Activated CD4-positive, alpha-beta memory T cell treated with anti-CD3 and anti-CD28 coated beads, Interleukin-2, amount 10 ng/mL, durations not matched to agents 7 days and 5 days (primary cell): ENCODE data around the gene RIPK1. TPM values are rescaled to one million over a fixed set of nuclear protein-coding genes. Genes with fewer than 3 reads are reported as not detected.

Experiments used
- CTCF ChIA-PET: fragments of 350-600 bp; sonication (Branson Sonifier 250); formaldehyde crosslinking; loops from one replicate; lab custom pipeline; 2021; ENCODE audit warnings: antibody characterized with exemption, inconsistent platforms; lab: Charles Lee
- POLR2A ChIA-PET: fragments of 350-600 bp; sonication (Branson Sonifier 250); formaldehyde crosslinking; loops from one replicate; lab custom pipeline; 2021; ENCODE audit warnings: antibody characterized with exemption; lab: Charles Lee
- DNase-seq: peaks from one replicate; pipeline ENCODE4 v3.0.0-alpha.2; 2020
- H3K27ac Mint-ChIP-seq: one replicate; pipeline ENCODE4 v1.8.0; 2021; ENCODE audit warnings: mild to moderate bottlenecking, mixed read lengths
- H3K27me3 Mint-ChIP-seq: one replicate; pipeline ENCODE4 v1.8.0; 2021; ENCODE audit warnings: mixed read lengths
- H3K36me3 Mint-ChIP-seq: one replicate; pipeline ENCODE4 v1.8.0; 2021; ENCODE audit warnings: low read depth, mixed read lengths
- H3K4me1 Mint-ChIP-seq: one replicate; pipeline ENCODE4 v1.8.0; 2021; ENCODE audit warnings: mixed read lengths
- H3K4me3 Mint-ChIP-seq: one replicate; pipeline ENCODE4 v1.8.0; 2021; ENCODE audit warnings: mild to moderate bottlenecking, mixed read lengths
- H3K9me3 Mint-ChIP-seq: one replicate; pipeline ENCODE4 v1.8.0; 2021; ENCODE audit warnings: mixed read lengths
- total RNA-seq, 2 experiments: library from RNA; stranded (reverse); gene quantifications; one replicate each; pipeline ENCODE4 v1.2.3, GENCODE V29; 2021

RIPK1 gene
- total RNA-seq, 2 experiments from 2014 or later = 33.1 to 33.3 TPM

DNA sequence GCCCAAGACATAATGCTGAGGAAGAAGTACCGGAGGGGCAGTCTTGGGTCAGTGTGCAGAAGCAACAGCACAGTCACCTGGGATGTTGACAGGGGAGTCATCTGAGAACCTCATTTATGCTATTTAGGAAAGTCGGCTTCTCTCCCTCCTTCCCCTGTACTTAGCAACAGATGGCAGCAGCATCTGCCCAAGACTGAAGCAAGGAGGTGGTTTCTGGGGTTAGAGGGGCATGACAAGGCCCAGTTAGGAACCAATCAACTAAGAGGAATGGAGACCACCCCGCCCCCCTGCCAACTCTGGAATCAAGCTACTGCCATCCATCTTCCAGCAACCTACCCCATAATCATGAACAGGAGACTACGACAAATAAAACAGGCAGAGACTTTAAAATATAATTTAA, 21.7 kb downstream of the RIPK1 start:
- Mint-ChIP-seq H3K9me3 (no peaks in the 10 kb centered on the region), H3K4me3 (no peak overlapping the region), H3K36me3 (peaks cover 58% of the 10 kb centered on the region), H3K27me3 (no peaks in the 10 kb centered on the region), H3K4me1 (peaks cover 17% of the 10 kb centered on the region), H3K27ac (no peak overlapping the region)
- ChIA-PET CTCF (no interaction called here), POLR2A (no interaction called here)
- no peak for DNase-seq

DNA sequence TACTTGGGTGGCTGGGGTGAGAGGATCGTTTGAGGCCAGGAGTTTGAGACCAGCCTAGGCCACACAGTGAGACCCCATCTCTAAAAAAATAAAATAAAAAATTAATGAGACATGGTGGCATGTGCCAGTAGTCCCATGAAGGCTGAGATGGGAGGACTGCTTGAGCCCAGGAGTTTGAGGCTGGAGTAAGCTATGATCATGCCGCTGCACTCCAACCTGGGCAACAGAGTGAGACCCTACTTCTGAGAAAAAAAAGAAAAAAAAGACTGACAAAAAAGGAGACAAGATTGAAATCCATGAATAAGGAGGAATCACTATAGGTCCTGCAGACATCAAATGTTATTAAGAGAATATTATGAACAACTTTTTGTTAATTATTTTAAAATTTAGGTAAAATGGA, 26.5 kb downstream of the RIPK1 start:
- CTCF ChIA-PET = no interaction called here
- Mint-ChIP-seq H3K27ac (no peak overlapping the region), H3K27me3 (no peaks in the 10 kb centered on the region)

DNA sequence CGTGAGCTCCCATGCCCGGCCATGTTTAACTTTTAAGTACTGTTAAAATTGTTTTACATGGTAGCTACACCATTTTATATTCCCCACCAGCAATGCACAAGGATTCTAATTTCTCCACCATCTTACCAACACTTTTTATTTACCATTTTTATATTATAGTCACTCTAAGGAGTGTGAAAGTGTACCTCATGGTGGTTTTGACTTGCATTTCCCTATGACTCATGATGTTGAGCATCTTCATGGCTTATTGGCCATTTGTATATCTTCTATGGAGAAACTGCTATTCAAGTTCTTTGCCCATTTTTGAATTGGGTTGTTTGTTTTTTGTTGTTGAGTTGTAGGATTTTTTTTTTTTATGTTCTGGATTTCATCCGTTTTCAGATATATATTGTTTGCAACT, 34.6 kb downstream of the RIPK1 start:
- Mint-ChIP-seq H3K9me3 (no peaks in the 10 kb centered on the region), H3K27me3 (no peaks in the 10 kb centered on the region), H3K27ac (no peak overlapping the region), H3K4me3 (no peak overlapping the region), H3K4me1 (peaks cover 8% of the 10 kb centered on the region), H3K36me3 (peaks cover 71% of the 10 kb centered on the region)
- ChIA-PET POLR2A (interaction anchor here (1.1 kb wide), 1 partner anchor 21 kb away, joined by 3 read pairs; no protein-coding TSS in a partner anchor), CTCF (no interaction called here)
- no peak for DNase-seq

More for the DNA sequence above, 26.5 kb downstream of the RIPK1 start:
- POLR2A ChIA-PET = no interaction called here
- H3K4me1 Mint-ChIP-seq = no peaks in the 10 kb centered on the region
- peaks cover 33% of the 10 kb centered on the region for H3K36me3 Mint-ChIP-seq
- no peaks in the 10 kb centered on the region for H3K9me3 Mint-ChIP-seq
- no peak overlapping the region for H3K4me3 Mint-ChIP-seq
- no peak for DNase-seq

DNA sequence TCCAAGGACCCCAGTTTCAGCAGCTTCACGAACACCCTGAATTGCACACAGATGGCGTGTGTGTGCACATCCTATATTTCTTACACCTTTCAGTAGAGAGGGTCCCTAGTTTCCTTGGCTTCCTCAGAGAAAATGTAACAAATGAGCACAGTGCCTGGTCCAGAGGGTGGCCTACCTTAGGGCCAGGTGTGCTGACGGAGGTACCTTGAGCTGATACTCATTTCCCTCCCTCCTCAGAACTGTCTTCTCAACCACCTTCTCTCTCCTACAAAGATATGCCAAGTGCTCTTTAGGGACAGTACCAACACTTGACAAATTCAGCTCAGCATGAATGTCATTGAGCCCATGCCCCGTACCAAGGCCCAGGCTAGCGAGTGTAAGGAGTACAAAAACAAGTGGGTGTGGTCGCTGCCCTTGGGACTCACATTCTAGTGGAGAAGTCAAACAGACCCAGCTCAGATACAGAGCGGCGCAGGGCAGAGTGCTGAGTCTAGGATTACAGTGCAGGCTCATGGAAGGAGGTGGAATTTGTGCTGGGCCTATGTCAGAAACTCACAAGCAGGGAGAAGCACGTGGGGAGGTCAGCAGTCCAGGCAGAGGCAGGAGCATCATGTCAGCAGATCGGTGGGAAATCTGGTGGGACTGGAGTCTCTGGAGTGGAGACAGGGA, 40.6 kb downstream of the RIPK1 start:
- H3K36me3 Mint-ChIP-seq = peaks cover 73% of the 10 kb centered on the region
- H3K9me3 Mint-ChIP-seq = no peaks in the 10 kb centered on the region
- no peak for DNase-seq
- no peak overlapping the region for H3K4me3 Mint-ChIP-seq
- no peak overlapping the region for H3K27ac Mint-ChIP-seq
- ChIA-PET CTCF (interaction anchor here (0.9 to 1.2 kb wide), 2 partner anchors 11 to 17 kb away, joined by 3 to 4 read pairs; no protein-coding TSS in a partner anchor), POLR2A (interaction anchor here (0.7 to 1.1 kb wide), 2 partner anchors 11 to 34 kb away, joined by 3 read pairs; no protein-coding TSS in a partner anchor)
- no peaks in the 10 kb centered on the region for H3K27me3 Mint-ChIP-seq
- H3K4me1 Mint-ChIP-seq = no peaks in the 10 kb centered on the region

DNA sequence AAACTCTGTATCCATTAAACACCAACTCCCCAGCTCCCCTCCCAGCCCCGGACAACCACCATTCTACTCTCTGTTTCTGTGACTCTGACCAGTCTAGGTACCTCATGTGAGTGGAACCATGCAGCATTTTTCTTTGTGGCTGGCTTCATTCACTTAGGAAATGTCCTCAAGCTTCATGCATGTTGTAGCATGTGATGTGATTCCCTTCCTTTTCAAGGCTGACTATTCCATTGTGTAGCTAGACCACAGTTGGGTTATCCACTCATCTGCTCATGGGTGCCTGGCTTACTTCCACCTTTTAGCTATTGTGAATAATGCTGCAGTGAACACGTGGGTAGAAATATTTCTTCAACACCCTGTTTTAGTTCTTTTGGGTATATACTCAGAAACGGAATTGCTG, 41.5 kb downstream of the RIPK1 start:
- H3K27me3 Mint-ChIP-seq = no peaks in the 10 kb centered on the region
- CTCF ChIA-PET = interaction anchor here (0.9 to 1.2 kb wide), 2 partner anchors 11 to 16 kb away, joined by 3 to 4 read pairs; no protein-coding TSS in a partner anchor
- no peak overlapping the region for H3K27ac Mint-ChIP-seq
- H3K4me3 Mint-ChIP-seq = no peak overlapping the region
- H3K9me3 Mint-ChIP-seq = no peaks in the 10 kb centered on the region
- POLR2A ChIA-PET = no interaction called here
- peaks cover 70% of the 10 kb centered on the region for H3K36me3 Mint-ChIP-seq
- H3K4me1 Mint-ChIP-seq = peaks cover 2% of the 10 kb centered on the region
- no peak for DNase-seq

DNA sequence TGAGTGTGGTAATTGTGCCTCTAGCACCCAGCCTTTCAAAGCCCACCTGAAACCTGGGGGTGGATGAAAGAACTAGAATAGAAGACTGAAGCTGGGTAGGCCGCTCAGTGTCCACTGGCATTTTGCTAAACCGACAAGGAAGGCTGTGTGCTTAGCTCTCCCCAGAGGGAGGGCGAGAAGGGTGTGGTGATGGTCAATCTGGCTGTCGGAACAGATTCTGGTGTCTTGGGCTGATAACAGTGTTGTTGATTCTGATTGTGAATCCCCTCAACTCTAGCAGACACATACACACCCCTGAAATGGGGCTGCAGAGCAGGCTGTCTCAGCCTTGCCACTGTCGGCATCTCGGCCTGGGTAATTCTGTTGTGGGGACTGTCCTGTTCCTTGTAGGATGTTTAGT, 46.1 kb downstream of the RIPK1 start:
- Mint-ChIP-seq H3K36me3 (peaks cover 43% of the 10 kb centered on the region), H3K27me3 (no peaks in the 10 kb centered on the region), H3K27ac (no peak overlapping the region), H3K4me1 (peaks cover 21% of the 10 kb centered on the region), H3K4me3 (no peak overlapping the region), H3K9me3 (no peaks in the 10 kb centered on the region)
- ChIA-PET POLR2A (no interaction called here), CTCF (no interaction called here)
- no peak for DNase-seq

DNA sequence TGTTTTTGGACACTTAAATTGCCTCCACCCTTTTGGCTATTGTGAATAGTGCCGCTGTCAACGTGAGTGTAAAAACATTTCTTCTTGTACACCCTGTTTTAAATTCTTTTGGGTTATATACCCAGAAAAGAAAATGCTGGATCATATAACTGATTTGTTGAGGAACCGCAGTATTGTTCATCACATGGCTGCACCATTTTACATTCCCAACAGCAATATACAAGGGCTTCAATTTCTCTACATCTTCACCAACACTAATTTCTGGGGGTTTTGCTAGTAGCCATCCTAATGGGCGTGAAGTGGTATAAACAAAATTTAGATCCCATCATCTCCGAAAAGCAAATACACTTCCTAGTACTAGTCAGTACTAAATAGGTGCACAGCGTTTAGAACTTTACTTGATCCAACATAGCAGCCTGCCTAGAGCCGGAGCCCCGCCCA, 49.6 kb downstream of the RIPK1 start:
- ChIA-PET CTCF (interaction anchor here (1.0 kb wide), 1 partner anchor 112 kb away, joined by 3 read pairs; no protein-coding TSS in a partner anchor), POLR2A (interaction anchor here (1.1 to 2.3 kb wide), 2 partner anchors 39 to 128 kb away, joined by 4 to 10 read pairs; partner anchors contain the start of gene TUBB2A)
- Mint-ChIP-seq H3K4me3 (peak overlapping the region; percentile 80), H3K27ac (peak overlapping the region; percentile 77), H3K4me1 (peaks cover 23% of the 10 kb centered on the region), H3K27me3 (peaks cover 2% of the 10 kb centered on the region), H3K36me3 (peaks cover 20% of the 10 kb centered on the region), H3K9me3 (no peaks in the 10 kb centered on the region)
- DNase-seq = no peak

DNA sequence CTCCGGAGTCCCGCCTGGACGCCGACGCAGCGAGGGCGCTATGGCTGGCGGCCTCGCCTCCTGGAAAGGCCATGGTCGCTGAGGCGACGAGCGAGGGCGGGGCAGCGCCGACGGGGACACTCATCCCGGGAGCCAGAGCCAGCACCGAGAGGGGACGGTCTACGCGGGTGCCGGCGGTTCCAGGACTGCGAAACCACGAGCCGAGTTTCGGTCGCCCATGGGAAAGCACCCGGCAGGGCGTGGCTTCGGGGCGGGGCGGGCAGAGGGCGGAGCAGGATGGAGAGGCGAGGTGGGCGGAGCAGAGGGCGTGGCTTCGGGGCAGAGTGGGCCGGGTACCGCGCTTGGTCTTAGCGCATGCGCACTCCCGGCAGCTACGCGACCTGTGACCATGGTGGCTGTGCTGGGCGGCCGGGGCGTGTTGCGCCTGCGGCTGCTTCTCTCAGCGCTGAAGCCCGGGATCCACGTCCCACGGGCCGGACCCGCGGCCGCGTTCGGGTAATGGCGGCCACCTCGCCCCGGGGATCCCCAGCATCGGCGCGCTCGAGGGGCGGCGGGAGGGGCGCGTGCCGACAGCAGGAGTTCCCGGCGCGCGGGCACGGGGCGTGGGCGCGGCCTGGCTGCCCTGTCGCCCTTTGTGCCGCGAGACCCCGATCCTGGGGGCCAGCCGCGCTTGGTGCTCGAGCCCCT, 50.2 kb downstream of the RIPK1 start, which contains the start of gene BPHL:
BPHL (plus strand) TSS at position 359 of the 687 bp plus-strand sequence; CDS start at position 389, 30 bp downstream.
- H3K4me3 Mint-ChIP-seq = peak within 1 kb of the TSS; percentile 80
- H3K4me1 Mint-ChIP-seq = peaks cover 23% of the 10 kb centered on the region
- H3K27me3 Mint-ChIP-seq = peaks cover 2% of the 10 kb centered on the region
- peak within 1 kb of the TSS; percentile 77 for H3K27ac Mint-ChIP-seq
- H3K9me3 Mint-ChIP-seq = no peaks in the 10 kb centered on the region
- DNase-seq = peak; percentile 99
- H3K36me3 Mint-ChIP-seq = peaks cover 16% of the 10 kb centered on the region
- POLR2A ChIA-PET = interaction anchor here (1.1 to 2.3 kb wide), 3 partner anchors 39 to 128 kb away, joined by 3 to 10 read pairs (median 4); partner anchors contain the start of genes RIPK1 and TUBB2A
- CTCF ChIA-PET = interaction anchor here (1.0 kb wide), 1 partner anchor 111 kb away, joined by 3 read pairs; no protein-coding TSS in a partner anchor

DNA sequence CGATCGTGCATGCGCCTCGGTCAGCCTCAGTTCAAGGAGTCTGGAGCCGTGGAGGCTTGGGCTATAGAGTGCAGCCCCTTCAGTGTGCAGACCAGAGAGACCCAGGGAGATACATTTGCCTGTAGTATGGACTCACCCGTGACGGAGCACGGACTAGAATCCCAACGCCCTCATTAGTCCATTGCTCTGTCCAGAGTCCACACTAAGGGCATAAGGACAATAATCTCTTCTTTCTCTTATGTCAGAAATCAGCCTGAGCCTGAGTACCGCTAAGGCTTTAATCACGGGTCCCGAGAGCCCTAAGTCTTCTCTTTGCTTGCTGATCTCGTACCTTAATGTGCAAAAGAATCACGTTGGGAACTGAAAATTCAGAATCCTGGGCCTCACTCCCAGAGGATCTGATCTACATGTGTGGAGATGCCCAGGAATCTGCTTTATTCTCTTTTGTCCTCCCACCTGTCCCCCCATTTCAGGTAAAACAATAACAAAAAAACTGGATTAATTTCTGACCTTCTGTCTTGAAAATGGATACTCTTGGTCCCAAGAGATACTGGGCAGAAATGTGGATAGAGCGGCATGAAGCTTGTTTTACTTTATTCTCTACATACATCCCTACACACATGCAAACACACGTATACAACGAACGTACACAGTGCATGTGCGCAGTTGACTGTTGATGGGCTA, 50.9 kb downstream of the RIPK1 start:
- Mint-ChIP-seq H3K9me3 (no peaks in the 10 kb centered on the region), H3K36me3 (peaks cover 13% of the 10 kb centered on the region), H3K4me3 (peak overlapping the region; percentile 80), H3K27me3 (peaks cover 2% of the 10 kb centered on the region), H3K27ac (no peak overlapping the region), H3K4me1 (peaks cover 23% of the 10 kb centered on the region)
- CTCF ChIA-PET = interaction anchor here (0.8 to 1.3 kb wide), 3 partner anchors 38 to 132 kb away, joined by 3 to 6 read pairs (median 3); partner anchors contain the start of gene TUBB2A
- POLR2A ChIA-PET = interaction anchor here (0.7 to 2.3 kb wide), 4 partner anchors 38 to 1694 kb away, joined by 3 to 10 read pairs (median 4); partner anchors contain the start of genes RIPK1 and TUBB2A
- no peak for DNase-seq

DNA sequence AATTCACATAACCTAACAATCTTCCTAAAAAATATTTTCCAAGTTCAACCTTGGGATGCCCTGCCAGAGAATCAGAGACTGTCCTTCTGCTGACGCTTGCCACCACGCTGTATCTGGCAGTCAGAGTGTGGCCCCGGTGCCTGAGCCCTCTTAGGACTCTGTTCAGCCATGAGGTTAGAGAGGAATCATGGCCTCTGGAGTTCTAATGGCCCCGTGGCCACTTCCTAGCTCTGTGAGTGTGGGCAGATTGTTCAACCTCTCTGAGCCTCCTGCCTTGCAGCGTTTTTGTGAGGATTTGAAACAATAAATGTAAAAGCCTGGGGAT, 52.4 kb downstream of the RIPK1 start:
- ChIA-PET POLR2A (no interaction called here), CTCF (interaction anchor here (0.6 to 3.0 kb wide), 3 partner anchors 131 to 731 kb away, joined by 3 to 17 read pairs (median 3); no protein-coding TSS in a partner anchor)
- Mint-ChIP-seq H3K9me3 (no peaks in the 10 kb centered on the region), H3K27ac (no peak overlapping the region), H3K4me3 (no peak overlapping the region), H3K27me3 (peaks cover 2% of the 10 kb centered on the region), H3K4me1 (peaks cover 21% of the 10 kb centered on the region), H3K36me3 (no peaks in the 10 kb centered on the region)
- no peak for DNase-seq

DNA sequence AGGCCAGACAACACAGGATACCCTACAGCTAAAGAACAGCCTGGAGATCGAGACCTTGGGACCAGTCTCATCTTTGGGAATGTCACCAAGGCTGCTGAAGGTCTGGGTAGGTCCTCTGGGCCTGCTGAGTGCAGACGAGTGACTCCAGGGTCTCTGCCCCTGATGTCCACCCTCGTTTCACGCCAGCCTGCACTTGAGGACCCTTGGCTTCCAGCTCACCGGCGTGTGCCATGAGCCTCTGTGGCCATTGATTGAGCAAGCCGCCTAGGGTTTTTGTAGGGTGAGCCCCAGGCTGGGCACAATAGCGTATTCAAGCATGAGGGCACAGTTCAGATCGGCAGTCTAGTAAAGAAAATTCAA, 54.5 kb downstream of the RIPK1 start:
- peaks cover 2% of the 10 kb centered on the region for H3K27me3 Mint-ChIP-seq
- no peaks in the 10 kb centered on the region for H3K36me3 Mint-ChIP-seq
- ChIA-PET POLR2A (interaction anchor here (1.0 kb wide), 1 partner anchor 135 kb away, joined by 3 read pairs; the partner anchor contains the start of gene PSMG4), CTCF (interaction anchor here (1.0 to 3.0 kb wide), 2 partner anchors 15 to 129 kb away, joined by 4 to 17 read pairs; no protein-coding TSS in a partner anchor)
- peaks cover 18% of the 10 kb centered on the region for H3K4me1 Mint-ChIP-seq
- no peaks in the 10 kb centered on the region for H3K9me3 Mint-ChIP-seq
- H3K27ac Mint-ChIP-seq = no peak overlapping the region
- DNase-seq = no peak
- H3K4me3 Mint-ChIP-seq = no peak overlapping the region

DNA sequence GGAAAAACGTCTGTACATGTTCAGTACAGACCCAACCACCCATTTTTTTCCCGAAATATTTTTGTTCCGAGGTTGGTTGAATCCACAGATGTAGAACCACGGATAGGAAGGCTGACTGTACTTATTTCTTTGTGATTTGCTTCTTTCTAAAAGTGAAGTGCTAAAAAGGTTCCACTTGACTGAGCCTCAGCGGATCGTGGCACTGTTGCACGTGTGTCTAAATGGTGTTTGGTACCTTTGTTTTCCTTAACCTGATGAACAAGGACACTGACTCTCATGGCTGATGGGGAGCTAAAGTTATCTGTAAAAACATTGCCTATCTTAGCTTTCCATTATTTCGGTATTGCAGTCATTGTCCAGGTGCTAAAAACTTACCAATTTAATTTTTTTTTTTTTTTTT, 56.4 kb downstream of the RIPK1 start:
- peaks cover 6% of the 10 kb centered on the region for H3K4me1 Mint-ChIP-seq
- no peak overlapping the region for H3K27ac Mint-ChIP-seq
- no peaks in the 10 kb centered on the region for H3K36me3 Mint-ChIP-seq
- H3K9me3 Mint-ChIP-seq = no peaks in the 10 kb centered on the region
- H3K4me3 Mint-ChIP-seq = no peak overlapping the region
- ChIA-PET POLR2A (no interaction called here), CTCF (interaction anchor here (0.7 to 1.6 kb wide), 3 partner anchors 25 to 135 kb away, joined by 3 to 8 read pairs (median 6); partner anchors contain the start of gene PSMG4)
- DNase-seq = no peak
- peaks cover 2% of the 10 kb centered on the region for H3K27me3 Mint-ChIP-seq
